NCI-H82 treated with DMSO at 0.1 percent for 48 hours (cell line): Measurements from ENCODE around the gene HSD17B12.

Experiments
- DNase-seq: peaks from one replicate; lab custom pipeline; 2025; ENCODE audit not compliant: unreplicated experiment; lab: John Stamatoyannopoulos, UW

Gene HSD17B12

DNA sequence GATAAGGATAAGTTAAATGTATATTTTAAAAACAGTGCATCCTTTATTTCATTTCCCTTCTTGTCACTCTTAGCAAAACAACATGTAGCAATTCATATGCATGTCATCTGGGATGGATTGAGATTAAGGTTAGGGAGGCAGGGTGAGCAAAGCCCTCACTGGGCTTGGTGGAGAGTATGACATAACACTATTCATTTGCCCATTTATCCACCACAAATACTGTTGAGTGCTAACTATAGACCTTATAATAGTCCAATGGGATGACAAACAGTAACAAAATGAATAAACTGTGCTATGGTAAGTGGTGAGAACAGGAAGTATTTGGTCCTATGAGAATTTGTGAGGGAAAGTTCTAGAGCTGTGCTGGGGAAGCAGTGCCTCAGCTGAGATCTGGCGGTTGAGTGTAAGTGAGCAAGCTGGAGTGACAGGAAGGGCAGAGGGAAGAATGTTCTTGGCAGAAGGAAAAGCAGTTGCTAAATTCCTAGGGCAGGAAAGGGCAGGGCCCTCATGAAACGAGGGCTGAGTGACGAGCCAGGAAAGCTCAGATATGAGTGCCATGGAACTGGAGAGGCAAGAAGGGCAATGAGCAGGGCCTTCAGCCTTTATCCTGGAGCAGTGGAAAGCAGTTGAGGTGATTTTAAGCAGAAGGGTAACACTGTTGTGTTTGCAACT is 6.7 kb downstream of the HSD17B12 start:
- no peak for DNase-seq

DNA sequence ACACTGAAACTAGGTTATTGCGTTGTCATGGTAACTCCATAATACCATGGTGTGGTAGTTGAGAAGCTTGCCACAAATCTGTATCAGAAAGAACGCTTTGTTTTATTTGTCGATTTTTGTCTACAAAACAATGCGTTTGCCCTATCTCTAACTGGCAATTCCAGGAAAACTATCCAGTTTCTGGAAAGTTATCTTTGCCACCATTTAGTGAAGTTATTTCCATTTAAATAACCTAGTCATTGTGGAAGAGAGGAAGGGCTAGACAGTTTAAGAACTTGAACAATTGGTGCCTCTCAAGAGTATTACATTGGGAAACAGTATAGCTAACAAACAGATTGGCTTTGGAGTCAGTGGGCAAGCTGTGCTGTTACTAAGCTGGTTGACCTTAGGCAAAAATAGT is 7.9 kb downstream of the HSD17B12 start:
- no peak for DNase-seq

DNA sequence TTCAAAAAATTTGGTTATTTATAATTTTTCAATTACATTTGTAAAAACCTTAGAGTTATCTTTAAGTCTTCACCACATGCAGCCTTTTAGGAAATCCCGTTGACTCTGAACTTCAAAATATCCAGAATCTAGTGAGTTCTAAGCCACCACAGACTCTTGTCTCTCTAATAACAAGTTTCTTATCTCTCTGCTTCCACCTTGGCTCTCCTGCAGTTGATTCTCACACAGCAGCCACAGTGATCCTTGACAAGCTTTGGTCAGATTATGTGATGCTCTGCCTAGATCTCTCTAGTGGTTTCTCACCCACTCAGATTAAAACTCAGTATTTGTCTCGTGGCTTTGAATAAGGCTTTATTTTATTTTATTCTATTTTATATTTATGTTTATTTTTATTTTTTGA is 8.6 kb downstream of the HSD17B12 start:
- DNase-seq: no peak

DNA sequence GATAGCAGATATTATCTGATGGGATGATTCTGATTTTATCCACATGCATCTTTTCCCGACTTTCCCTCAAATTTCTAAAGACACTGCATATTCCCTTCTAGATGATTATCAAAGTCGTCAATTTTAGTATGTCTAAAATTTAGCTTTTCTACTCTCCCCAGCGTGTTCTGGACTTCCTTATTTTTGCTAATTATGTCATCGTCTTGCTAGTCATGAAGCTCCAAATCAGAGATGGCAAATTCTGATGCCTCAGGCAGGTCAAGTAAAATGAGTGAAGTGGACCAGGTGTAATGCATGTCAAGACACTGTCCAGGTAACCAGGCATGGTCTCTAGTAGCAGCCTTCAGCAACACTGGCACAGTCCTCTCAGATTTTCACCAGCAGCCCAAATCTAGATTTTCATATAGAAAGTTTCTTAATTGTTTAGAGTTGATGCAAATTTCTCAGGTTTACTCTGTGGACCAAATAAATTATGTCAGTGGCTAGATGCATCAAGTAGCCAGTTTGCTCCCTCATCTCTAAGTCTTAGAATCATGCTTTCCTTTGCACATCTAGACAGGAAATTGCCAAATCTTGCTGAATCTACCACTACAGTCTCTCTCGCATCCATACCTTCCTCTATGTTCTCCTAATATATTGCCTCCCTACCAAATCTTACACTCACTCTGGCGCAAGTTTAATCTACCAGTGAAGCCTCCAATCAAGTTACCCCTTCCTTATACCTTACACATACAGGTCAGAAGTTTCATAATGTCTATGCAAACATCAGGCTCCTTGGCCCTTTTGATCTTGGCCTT is 10.6 kb downstream of the HSD17B12 start:
- no peak for DNase-seq

DNA sequence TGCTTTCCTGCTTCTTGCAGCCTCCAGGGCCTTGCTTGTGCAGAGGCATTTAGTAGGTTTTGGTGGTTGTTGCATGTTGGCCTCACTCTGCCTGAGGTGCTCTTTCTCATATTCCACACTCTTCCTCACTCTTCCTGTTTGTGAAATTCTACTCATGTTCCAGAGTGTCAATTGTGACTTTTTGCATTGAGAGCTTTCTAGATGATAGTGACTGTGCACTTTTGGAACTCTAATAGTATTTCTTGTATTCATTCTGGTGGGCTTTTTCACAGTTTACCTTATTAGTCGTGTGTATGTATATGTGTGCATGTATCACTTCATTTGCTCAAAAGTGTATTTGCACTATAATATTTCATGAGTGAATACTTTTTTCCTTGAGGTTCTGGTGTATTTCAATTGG is 11.3 kb downstream of the HSD17B12 start:
- DNase-seq: no peak

DNA sequence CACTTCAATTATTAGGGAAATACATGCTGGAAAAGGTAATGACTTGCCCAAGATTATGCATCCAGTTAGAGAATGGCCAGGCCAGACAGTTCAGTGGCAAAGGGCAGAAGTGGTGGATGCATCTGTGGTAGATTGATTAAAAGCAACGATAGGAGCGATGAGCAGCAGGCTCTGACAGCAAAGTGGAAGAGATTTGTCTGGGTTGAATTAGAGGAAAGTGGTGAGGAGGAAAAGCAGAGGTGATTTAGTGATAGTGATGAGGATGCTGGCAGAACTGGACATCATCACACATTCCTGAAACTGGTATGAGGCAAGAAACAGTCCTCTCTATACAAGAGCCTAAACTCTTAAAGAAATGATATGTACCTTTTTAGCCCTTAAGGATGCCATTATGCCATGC is 12.5 kb downstream of the HSD17B12 start:
- DNase-seq: no peak

DNA sequence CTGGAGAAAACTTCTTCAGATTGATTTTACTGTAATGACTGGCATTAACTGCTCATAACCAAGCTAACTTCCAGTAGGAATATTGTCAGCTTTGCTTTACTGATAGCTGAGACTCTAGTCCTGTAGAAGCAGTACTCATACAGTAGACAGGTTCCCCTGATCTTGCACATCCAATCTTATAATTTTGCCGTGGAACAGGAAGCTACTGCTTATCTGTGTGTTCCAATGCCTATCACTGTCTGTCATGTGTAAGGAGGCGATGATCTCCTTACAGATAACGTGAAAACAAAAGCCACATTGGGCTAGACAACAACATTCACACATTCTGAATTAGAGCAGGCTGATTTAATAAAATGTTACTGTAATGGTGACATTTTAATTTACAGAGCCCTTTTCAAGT is 13.2 kb downstream of the HSD17B12 start:
- DNase-seq: no peak

DNA sequence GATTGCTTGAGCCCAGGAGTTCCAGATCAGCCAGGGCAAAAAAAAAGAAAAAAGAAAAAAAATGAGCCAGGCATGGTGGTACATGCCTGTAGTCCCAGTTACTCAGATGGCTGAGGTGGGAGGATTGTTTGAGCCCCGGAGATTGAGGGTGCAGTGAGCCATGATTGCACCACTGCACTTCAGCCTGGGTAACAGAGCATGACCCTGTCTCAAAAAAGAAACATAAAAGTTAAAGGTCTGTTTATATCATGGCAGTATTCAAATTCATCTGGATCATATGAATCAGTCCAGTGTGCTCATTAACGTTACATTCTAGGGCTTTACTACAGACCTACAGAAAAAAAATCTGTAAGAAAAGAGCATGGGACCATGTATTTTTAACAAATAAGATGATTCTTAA is 13.9 kb downstream of the HSD17B12 start:
- DNase-seq: no peak

DNA sequence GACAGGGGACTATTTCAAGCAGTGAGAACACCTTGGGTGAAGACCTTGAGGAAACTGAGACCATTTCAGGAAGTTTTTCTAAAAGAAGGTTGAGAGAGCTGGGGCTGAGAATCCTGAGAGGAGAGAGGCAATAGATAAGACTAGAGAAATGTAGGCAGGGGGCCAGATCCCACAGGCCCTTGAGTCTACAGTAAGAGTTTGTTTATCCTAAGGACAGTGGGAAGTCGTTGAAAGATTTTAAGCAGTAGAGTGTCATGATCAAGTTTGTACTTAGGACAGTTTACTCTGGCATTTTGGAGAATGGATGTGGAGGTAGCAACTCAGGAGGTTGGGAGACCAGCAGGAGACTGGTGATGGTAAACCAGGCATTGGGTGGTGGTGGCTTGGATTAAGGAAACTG is 17.1 kb downstream of the HSD17B12 start:
- no peak for DNase-seq

DNA sequence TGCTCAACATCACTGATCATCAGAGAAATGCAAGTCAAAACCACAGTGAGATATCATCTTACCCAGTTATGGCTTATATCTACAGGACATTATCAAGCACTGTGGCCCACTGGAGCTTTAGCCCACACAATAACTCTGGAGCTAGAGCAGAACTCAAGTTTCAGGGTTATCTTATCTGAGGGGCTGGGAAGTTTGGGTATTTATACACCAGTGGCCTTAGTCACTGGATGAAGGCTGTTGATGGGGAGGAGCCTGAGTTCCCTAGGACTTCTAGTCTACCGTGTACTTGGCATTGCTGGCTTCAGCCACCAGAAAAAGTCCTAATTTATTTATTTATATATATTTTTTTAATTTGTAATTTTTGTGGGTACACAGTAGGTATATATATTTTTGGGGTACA is 19.3 kb downstream of the HSD17B12 start:
- no peak for DNase-seq

DNA sequence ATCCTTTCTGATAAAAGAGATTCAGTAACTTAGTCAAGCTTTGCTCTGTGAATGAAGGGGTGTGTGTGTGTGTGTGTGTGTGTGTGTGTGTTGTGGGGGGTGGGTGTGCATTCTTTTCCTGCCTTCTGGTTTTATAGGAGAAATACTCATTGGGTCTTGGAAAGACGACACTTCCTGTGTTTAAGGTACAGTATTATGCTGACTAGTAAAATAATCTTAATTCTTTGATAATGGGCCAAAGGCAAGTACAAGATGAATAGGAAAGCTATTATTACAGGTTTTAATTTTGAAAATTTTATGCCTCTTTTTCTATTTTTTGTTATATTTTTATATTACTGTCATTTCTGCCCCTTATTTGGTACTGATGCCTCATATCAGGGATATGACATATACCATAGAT is 26.1 kb downstream of the HSD17B12 start:
- DNase-seq: no peak

DNA sequence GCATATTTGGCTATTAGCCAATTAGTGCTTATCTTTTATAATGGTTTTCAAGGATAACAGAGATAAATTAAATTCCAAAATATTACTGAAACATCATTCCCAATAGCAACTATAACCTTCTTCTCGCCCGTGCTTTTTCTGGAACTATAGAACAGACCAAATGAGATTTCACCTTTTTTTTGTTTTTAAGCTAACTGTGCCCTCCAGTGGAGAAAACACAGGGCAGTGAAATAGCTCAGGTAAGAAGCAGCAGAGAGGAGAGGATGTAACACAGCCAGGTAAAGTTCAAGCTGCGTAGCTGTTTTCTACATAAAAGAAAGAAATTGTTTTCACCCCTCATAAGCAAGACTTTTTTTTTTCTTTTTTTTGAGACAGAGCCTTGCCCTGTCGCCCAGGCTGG is 28.2 kb downstream of the HSD17B12 start:
- no peak for DNase-seq

DNA sequence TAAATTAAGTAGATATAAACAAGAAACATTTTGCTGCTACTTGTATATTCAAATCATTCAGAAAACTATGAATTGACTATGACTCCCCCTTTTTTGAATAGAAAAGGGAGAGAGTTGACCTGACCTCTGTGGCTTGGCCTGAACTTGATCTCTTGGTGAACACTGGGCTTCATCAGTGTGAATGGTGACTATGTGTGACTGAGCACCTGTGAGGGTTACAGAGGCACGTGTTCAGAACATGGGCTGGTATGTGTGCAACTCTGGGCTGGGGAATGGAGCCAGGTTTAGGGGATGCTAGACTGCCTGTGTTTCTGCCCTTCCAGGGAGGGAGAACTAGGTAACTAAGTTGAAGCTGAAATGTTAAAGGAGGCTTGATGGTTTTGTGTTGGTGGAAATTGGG is 29.2 kb downstream of the HSD17B12 start:
- no peak for DNase-seq

DNA sequence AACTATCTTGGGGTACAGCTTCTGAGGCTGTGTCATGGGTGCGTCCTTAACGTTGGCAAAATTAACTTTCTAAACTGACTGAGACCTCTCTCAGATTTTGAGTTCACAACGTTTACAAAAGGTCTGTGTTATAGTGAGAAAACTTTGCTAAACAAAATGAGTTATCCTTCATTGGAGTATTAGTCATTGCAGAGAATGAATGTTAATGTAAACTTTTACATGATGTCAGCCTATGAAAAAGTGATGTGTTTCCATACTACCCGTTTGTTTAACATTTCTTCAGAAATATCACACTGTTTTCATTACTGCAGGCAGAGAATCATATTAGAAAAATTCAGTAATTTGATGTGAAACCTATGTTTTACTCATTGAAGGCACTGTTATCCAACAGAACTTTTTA is 32.1 kb downstream of the HSD17B12 start:
- no peak for DNase-seq

DNA sequence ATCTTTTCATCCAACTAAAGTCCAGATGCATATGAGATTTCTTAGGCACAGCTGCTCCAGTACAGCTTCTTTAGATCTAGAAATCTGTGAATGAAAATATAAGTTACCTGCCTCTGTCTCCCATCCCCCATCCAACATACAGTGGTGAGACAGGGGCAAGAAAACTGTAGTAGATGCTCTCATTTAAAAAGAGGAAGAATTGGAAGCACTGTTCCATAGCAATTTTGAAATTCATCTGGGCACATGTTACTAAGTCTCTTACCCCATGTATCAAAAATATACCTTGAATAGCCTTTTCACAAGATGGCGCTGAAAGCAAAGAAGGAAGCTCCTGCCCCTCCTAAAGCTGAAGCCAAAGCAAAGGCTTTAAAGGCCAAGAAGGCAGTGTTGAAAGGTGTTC is 37.8 kb downstream of the HSD17B12 start:
- DNase-seq: no peak

DNA sequence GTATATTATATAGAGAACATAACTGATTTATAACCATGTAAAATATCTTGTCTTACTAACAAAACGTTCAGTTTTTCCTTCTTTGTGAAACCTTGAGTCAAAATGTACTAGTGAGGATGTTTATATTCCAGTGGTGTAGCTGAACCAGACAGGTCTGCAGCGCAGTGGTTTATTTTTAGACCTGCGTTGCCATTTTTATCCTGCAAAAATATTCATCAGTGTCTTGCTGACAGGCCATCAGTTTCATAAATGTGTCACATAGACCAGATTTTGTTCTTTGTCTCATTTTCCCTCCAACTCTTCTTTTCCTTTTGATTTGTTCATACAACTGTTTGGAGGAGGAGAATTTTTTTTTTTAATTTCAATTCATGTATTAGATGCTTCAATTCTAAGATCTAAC is 43.1 kb downstream of the HSD17B12 start:
- no peak for DNase-seq

DNA sequence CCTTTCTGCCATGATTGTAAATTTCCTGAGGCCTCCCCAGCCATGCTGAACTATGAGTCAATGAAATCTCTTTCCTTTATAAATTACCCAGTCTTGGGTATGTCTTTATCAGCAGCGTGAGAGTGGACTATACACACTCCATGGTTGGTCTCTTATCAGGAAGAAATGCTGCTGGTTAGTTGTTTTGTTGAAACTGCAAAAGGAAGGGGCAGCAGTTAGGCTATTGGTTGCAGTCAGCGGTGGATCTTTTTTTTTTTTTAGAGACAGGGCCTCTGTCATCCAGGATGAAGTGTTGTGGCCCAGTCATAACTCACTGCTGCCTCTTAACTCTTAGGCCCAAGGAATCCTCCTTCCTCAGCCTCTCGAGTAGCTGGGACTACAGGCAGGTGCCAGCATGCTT is 51.7 kb downstream of the HSD17B12 start:
- DNase-seq: no peak

DNA sequence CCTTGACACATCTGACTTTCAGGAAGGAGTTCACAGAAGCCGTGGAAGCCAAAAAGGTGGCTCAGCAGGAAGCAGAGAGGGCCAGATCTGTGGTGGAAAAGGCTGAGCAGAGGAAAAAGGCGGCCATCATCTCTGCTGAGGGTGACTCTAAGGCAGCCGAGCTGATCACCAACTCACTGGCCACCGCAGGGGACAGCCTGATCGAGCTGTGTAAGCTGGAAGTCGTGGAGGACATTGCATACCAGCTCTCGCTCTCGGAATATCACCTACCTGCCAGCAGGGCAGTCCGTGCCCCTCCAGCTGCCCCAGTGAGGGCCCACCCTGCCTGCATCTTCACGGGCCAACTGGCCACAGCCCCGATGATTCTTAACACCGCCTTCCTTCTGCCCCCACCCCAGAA is 53.7 kb downstream of the HSD17B12 start:
- no peak for DNase-seq

DNA sequence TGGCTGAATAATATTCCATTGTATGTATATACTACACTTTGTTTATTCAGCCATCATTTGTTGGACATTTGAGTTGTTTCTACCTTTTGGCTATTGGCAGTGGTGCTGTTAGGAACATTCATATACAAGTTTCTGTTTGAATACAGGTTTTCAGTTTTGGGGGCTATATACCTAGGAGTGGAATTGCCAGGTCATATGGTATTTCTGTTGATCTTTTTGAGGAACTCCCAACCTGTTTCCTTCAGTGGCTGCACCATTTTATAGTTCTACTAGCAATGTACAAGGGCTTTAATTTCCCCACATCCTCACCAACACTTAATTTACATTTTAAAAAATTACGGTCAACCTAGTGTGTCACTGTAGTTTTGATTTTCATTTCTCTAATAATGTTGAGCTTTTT is 54.6 kb downstream of the HSD17B12 start:
- no peak for DNase-seq

DNA sequence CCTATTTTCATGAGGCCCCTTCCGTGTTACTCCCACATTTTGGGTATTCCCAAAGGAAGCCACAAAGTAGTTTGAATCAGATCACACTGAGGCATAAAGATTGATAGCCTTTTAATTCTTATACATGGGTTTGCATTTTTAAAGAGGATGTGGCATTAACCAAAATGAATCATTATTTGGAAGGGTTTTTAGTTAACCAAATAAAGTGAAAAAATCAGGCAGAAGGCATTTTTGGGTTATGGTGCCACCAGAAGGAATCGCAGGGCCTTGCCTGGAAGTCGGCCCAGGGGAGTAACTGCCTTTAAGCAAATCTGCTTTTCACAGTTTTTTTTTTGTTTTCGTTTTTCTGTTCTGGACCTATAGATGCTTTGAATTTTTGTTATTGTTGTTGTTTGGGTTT is 55.4 kb downstream of the HSD17B12 start:
- DNase-seq: no peak

DNA sequence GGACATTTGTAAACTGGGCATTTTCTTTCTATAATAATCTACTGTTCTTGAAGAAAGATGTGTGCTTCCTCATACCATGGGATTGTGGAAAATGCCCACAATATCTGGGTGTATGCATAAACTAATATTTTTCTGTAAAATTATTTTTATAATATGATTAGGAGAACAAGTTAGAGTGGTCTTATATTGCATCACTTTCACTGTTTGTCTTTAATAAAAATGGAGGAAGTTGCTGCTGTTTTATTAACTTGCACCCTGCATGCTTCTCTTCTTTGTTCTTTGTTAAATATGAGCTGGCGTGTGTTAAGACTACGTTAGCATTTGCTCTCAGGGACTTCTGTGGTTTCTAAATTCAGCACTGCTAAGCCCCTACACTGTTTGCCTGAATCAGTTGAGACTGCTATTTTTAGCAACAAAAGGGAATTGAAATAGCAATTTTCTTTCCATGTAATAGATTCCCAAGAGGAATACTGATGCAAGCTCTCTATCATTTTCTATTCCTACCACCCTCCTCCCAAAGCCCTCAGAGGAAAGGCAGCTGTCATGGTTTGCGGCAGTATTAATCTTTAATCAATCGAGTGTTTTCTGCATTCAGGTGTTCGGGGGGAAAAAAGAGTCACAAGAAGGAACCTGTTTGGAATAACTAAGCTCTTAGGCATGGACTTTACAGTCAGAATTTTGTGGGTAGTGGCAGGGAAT is 56.1 kb downstream of the HSD17B12 start:
- DNase-seq: no peak

DNA sequence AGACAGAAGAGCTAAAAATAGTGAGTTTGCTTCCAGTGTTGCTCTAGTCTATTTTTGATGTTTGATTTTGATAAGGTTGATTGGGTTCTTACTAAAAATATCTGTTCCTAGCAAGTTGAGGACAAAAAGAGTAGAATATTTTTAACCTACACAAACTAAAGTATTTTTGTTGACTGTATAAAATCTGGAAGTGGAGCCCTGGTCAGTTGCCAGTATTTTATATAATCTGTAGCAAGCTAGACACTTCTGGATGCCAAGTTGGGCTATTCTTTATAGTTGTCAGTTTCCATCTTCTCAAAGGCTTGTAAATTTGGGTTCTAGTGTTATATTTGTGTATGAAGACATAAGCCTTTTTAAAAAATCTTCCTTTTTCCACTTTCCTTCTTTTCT is 56.7 kb downstream of the HSD17B12 start:
- no peak for DNase-seq
